Transverse colon (tissue), 4 donors: ENCODE data around the gene HOXB6. TPM values are rescaled to one million over a fixed set of nuclear protein-coding genes. Genes with fewer than 3 reads are reported as not detected.

Experiments
- DNase-seq: peaks from one replicate; pipeline ENCODE4 v3.0.0-alpha.2; 2019
- H3K27ac ChIP-seq, 4 donors: fragments of 200-600 bp; sonication (generic); 2 replicates each; pipeline ENCODE4 v1.5.1; 2016 to 2018; ENCODE audit warnings: inconsistent platforms in 4 of 4
- H3K27me3 ChIP-seq: fragments of 200-600 bp; sonication (generic); 2 replicates; pipeline ENCODE4 v1.5.1; 2017; ENCODE audit warnings: inconsistent platforms
- H3K36me3 ChIP-seq, 4 donors: fragments of 200-600 bp; sonication (generic); 2 replicates each; pipeline ENCODE4 v1.5.1; 2017 to 2019; ENCODE audit warnings: inconsistent platforms in 4 of 4
- H3K4me1 ChIP-seq, 4 donors: fragments of 200-600 bp; sonication (generic); 2 replicates each; pipeline ENCODE4 v1.5.1; 2017 to 2020; ENCODE audit warnings: inconsistent platforms in 4 of 4
- H3K4me3 ChIP-seq, 4 donors: fragments of 200-600 bp; sonication (generic); 1 replicate in 1 of 4; 2 replicates in 3 of 4; pipeline versions ENCODE4 v1.5.1 to v1.6.1; 2017 to 2019; ENCODE audit warnings: inconsistent platforms in 4 of 4
- H3K9me3 ChIP-seq, 2 donors: fragments of 200-600 bp; sonication (generic); 2 replicates each; pipeline ENCODE4 v1.5.1; 2017 to 2019; ENCODE audit warnings: inconsistent platforms in 2 of 2
- CTCF ChIP-seq, 5 experiments: fragments of 200-600 bp in 3 of 5; fragments of 450-650 bp in 2 of 5; sonication (generic) in 3 of 5; IDR thresholded peaks; 1 replicate in 2 of 5; 2 replicates in 3 of 5; pipeline ENCODE4 v1.5.1; 2016 to 2017; ENCODE audit warnings: antibody characterized with exemption in 5 of 5, inconsistent platforms in 3 of 5, mild to moderate bottlenecking in 2 of 5, moderate library complexity in 1 of 5
- EP300 ChIP-seq: sonication (generic); formaldehyde crosslinking; IDR thresholded peaks from one replicate; pipeline ENCODE4 v1.6.1; 2017; ENCODE audit warnings: antibody characterized with exemption, low read depth
- POLR2A ChIP-seq: fragments of 450-650 bp; IDR thresholded peaks from one replicate; pipeline ENCODE4 v1.6.1; 2016; ENCODE audit warnings: antibody characterized with exemption, mild to moderate bottlenecking, moderate library complexity
- POLR2AphosphoS5 ChIP-seq, 3 donors: sonication (generic); formaldehyde crosslinking; IDR thresholded peaks; one replicate each; pipeline ENCODE4 v1.6.1; 2016; ENCODE audit warnings: antibody characterized with exemption in 3 of 3
- WGBS, 2 donors: methylation state at CpG; one replicate each; pipeline ENCODE4 v1.1.5; 2018; ENCODE audit warnings: low coverage in 1 of 2; 5-methylcytosine and 5-hydroxymethylcytosine counted together
- in situ Hi-C, 4 donors: fragments of 200-750 bp; cut with MboI; loops; one replicate each; pipeline versions ENCODE4 v1.15.0 to v1.15.1; 2017; ENCODE audit warnings: low sequenced_read_pairs in 3 of 4, low pct_ligation_motif_present in 1 of 4, low pct_unique_long_range_greater_than_20kb in 1 of 4
- intact Hi-C: fragments of 100-400 bp; cut with DNase I; formaldehyde crosslinking; loops from one replicate; pipeline ENCODE4 v1.15.1; 2023; ENCODE audit warnings: low total_unique reads
- total RNA-seq, 4 donors: library from RNA; depleted of rRNA; stranded (reverse); fragments of >200 nt; gene quantifications; one replicate each; pipeline ENCODE4 v1.1.0, GENCODE V29; 2016

Gene HOXB6
- total RNA-seq, 4 donors from 2014 or later, result 42.7 to 78.4 (median 62.5) TPM

DNA sequence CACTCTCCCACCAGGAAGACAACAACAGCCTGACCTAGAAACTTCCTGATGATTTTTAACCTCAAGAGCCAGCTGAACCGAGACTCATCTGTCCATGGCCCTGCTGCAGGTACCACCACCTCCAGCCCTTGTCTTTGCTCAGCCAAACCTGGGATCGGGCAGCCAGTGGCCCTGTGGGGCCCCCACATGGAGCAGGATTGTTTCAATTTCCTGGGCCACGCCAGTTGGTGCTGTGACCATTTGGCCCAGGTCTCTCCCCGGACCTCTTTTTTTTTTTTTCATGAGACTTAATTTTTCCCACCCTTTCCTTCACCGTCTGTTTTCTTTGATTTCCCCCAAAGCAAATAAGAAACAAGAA lies 51.6 kb downstream of the HOXB6 start:
- peak overlapping the region; percentile 89 to 95 (median 94) for H3K27ac ChIP-seq
- intact Hi-C loops (no loop called here), in situ Hi-C loops (no loop called here)
- H3K4me3 ChIP-seq, result peak overlapping the region in 1 of 4 donors; percentile 26
- no peaks in the 10 kb centered on the region for H3K27me3 ChIP-seq
- no peaks in the 10 kb centered on the region for H3K9me3 ChIP-seq
- H3K36me3 ChIP-seq, result no peaks in the 10 kb centered on the region
- no peak for TF ChIP-seq POLR2A
- no peak for TF ChIP-seq CTCF (IDR thresholded peaks at IDR 0.05)
- no peak for TF ChIP-seq POLR2AphosphoS5 (IDR thresholded peaks at IDR 0.05)
- no peak for TF ChIP-seq EP300
- 42 to 69% methylated on average over 2 to 5 of the region's 5 CpGs for WGBS, 2 donors
- peaks cover 22 to 82% (median 45%) of the 10 kb centered on the region in 4 donors for H3K4me1 ChIP-seq
- no peak for DNase-seq

DNA sequence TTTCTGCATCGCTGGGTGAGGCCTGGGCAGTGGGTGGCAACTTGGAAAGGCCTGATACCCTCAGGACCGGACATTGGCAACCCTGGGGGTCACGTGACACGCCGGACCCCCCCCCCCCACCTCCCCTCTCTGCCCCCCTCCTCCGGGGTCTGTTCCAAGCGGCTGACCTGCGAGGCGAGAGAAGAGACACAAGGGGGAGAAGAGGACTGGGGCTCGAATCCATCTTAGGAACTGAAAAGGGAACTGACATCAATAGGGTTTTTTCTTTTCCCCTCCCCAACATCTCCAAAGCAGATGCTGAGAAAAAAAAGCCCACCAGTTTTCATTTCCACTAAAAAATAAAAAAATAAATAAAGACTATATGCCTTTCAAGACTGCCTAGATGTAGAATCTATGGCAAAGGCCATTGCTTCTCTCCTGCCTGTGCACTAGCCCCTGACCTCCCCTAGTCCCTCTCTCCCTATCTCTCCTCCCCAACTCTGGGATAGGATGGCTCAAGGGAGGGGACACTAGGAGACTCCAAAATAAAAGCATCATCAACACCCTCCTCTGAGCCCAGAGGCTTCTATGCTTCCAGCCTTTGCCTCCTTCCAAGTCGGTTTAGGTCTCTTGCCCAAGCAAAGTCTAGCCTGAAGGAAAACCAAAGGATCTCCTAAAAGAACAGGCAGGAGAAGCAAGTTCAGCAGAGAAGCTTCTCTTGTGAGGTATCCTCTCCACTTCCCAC lies 52.2 kb downstream of the HOXB6 start:
- Histone ChIP-seq H3K4me1 (peaks cover 18 to 82% (median 44%) of the 10 kb centered on the region in 4 donors), H3K4me3 (peak overlapping the region in 1 of 4 donors; percentile 26), H3K9me3 (no peaks in the 10 kb centered on the region), H3K27me3 (no peaks in the 10 kb centered on the region), H3K36me3 (no peaks in the 10 kb centered on the region), H3K27ac (peak overlapping the region; percentile 89 to 95 (median 94))
- WGBS, 2 donors, result 45 to 100% methylated on average over 1 to 11 of the region's 11 CpGs
- TF ChIP-seq EP300 (no peak), POLR2AphosphoS5 (IDR thresholded peaks at IDR 0.05) (peak; percentile 27 to 52 (median 29)), POLR2A (peak; percentile 20)
- DNase-seq, result no peak
- in situ Hi-C loops (no loop called here), intact Hi-C loops (no loop called here)

GRCh38 chr17:48551596-48552465 lies 53.0 kb downstream of the HOXB6 start:
- H3K27ac ChIP-seq, result peak overlapping the region; percentile 89 to 95 (median 94)
- DNase-seq, result no peak
- no peak overlapping the region for H3K4me3 ChIP-seq
- intact Hi-C loops, result no loop called here
- no peaks in the 10 kb centered on the region for H3K27me3 ChIP-seq
- TF ChIP-seq POLR2A (no peak), EP300 (no peak), CTCF (IDR thresholded peaks at IDR 0.05) (no peak), POLR2AphosphoS5 (IDR thresholded peaks at IDR 0.05) (no peak)
- WGBS, 2 donors, result 66 to 81% methylated on average over 14 to 47 of the region's 47 CpGs
- H3K4me1 ChIP-seq, result peaks cover 12 to 82% (median 42%) of the 10 kb centered on the region in 4 donors
- no peaks in the 10 kb centered on the region for H3K9me3 ChIP-seq
- in situ Hi-C loops, result no loop called here
- no peaks in the 10 kb centered on the region for H3K36me3 ChIP-seq

DNA sequence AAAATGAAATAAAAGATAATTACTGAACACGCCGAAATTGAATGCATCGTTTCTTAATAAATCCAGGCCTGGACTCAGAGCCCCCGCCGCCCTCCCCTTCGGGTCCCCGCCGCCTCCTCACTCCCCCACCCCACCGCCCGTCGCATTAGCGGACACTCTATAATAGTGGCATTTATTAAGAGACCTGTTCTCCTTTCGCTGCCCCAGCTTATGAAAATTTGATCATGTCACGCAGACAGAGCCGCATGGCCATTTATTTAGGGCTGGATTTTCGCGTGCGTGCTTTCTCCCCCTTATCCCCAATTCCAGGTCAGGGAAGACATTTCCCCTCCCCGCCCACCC lies 53.6 kb downstream of the HOXB6 start:
- in situ Hi-C loops (no loop called here), intact Hi-C loops (no loop called here)
- Histone ChIP-seq H3K27ac (peak overlapping the region; percentile 89 to 95 (median 94)), H3K36me3 (no peaks in the 10 kb centered on the region), H3K4me3 (peak overlapping the region in 1 of 4 donors; percentile 3), H3K4me1 (peaks cover 18 to 82% (median 42%) of the 10 kb centered on the region in 4 donors), H3K27me3 (no peaks in the 10 kb centered on the region), H3K9me3 (no peaks in the 10 kb centered on the region)
- WGBS, 2 donors, result 76 to 84% methylated on average over 5 to 19 of the region's 19 CpGs
- TF ChIP-seq EP300, result no peak
- TF ChIP-seq POLR2A, result no peak
- TF ChIP-seq CTCF (IDR thresholded peaks at IDR 0.05), result no peak
- no peak for TF ChIP-seq POLR2AphosphoS5 (IDR thresholded peaks at IDR 0.05)
- no peak for DNase-seq
